PC-3 (cell line): Measurements from ENCODE around the gene PDZD2. TPM values are rescaled to one million over a fixed set of nuclear protein-coding genes. Genes with fewer than 3 reads are reported as not detected.

ENCODE experiments used
- ATAC-seq: fragments of 200-7000 bp; cut with Tn5 transposase; 2 replicates; pipeline ENCODE4 v1.9.1; 2020; ENCODE audit warnings: mild to moderate bottlenecking, moderate library complexity
- BruUV-seq: library from RNA; stranded (reverse); fragments of 400-500 nt; replicated peaks from 2 replicates; lab custom pipeline; 2021; lab: Mats Ljungman, UMichigan
- CTCF ChIA-PET: fragments of 300-600 bp; sonication (Branson Sonifier 250); formaldehyde crosslinking; loops from one replicate; lab custom pipeline; 2022; ENCODE audit warnings: antibody characterized with exemption; lab: Charles Lee
- POLR2A ChIA-PET: fragments of 300-600 bp; sonication (Branson Sonifier 250); formaldehyde crosslinking; loops from one replicate; lab custom pipeline; 2022; ENCODE audit warnings: antibody characterized with exemption; ENCODE audit not compliant: unreplicated experiment; lab: Charles Lee
- DNase-seq: peaks from one replicate; pipeline ENCODE4 v3.0.0-alpha.2; 2015
- H2AFZ ChIP-seq: fragments of 300-600 bp; sonication (generic); 2 replicates; pipeline ENCODE4 v1.6.0; 2016; ENCODE audit warnings: antibody characterized with exemption, low read length
- H3F3A ChIP-seq: fragments of 300-600 bp; sonication (generic); one replicate; pipeline ENCODE4 v1.6.0; 2017; ENCODE audit warnings: antibody characterized with exemption, low read length, control low read depth, mild to moderate bottlenecking; ENCODE audit not compliant: unreplicated experiment
- H3K27ac ChIP-seq: fragments of 300-600 bp; sonication (generic); 2 replicates; pipeline ENCODE4 v1.5.1; 2016; ENCODE audit warnings: mild to moderate bottlenecking, low read length
- H3K27me3 ChIP-seq: fragments of 300-600 bp; sonication (generic); 2 replicates; pipeline ENCODE4 v1.6.1; 2016; ENCODE audit warnings: low read length, mixed read lengths
- H3K36me3 ChIP-seq: fragments of 300-600 bp; sonication (generic); 2 replicates; pipeline ENCODE4 v1.6.1; 2016; ENCODE audit warnings: low read depth, mixed run types, low read length, mixed read lengths
- H3K4me1 ChIP-seq: fragments of 300-600 bp; sonication (generic); 2 replicates; pipeline ENCODE4 v1.5.1; 2016; ENCODE audit warnings: low read length; ENCODE audit not compliant: insufficient read depth
- H3K4me2 ChIP-seq: fragments of 300-600 bp; sonication (generic); 2 replicates; pipeline ENCODE4 v1.6.0; 2016; ENCODE audit warnings: low read length
- H3K4me3 ChIP-seq: fragments of 300-600 bp; sonication (generic); 2 replicates; pipeline ENCODE4 v1.5.1; 2016; ENCODE audit warnings: mild to moderate bottlenecking, low read length, mixed read lengths
- H3K79me2 ChIP-seq: fragments of 300-600 bp; sonication (generic); 2 replicates; pipeline ENCODE4 v1.6.1; 2017; ENCODE audit warnings: low read length, mixed read lengths
- H3K9ac ChIP-seq: fragments of 300-600 bp; sonication (generic); 2 replicates; pipeline ENCODE4 v1.6.0; 2016; ENCODE audit warnings: mild to moderate bottlenecking, low read length
- H3K9me2 ChIP-seq: fragments of 300-600 bp; sonication (generic); replicated peaks from 2 replicates; pipeline ENCODE4 v1.6.1; 2016; ENCODE audit warnings: mixed run types, low read length, mixed read lengths
- H3K9me3 ChIP-seq: fragments of 300-600 bp; sonication (generic); 2 replicates; pipeline ENCODE4 v1.6.1; 2016; ENCODE audit warnings: low read length, mixed read lengths
- H4K20me1 ChIP-seq: fragments of 300-600 bp; sonication (generic); 2 replicates; pipeline ENCODE4 v1.6.1; 2016; ENCODE audit warnings: low read length, mixed read lengths
- CTCF ChIP-seq: fragments of 300-600 bp; sonication (generic); conservative IDR thresholded peaks from 2 replicates; pipeline ENCODE4 v1.5.1; 2017; ENCODE audit warnings: antibody characterized with exemption, low read depth, mild to moderate bottlenecking, low read length
- EZH2 ChIP-seq: fragments of 300-600 bp; sonication (generic); IDR thresholded peaks from one replicate; pipeline ENCODE4 v1.6.1; 2017; ENCODE audit warnings: antibody characterized with exemption, mild to moderate bottlenecking, low read length; ENCODE audit not compliant: unreplicated experiment
- EZH2phosphoT487 ChIP-seq: fragments of 300-600 bp; sonication (generic); IDR thresholded peaks from 2 replicates; pipeline ENCODE4 v1.6.1; 2018; ENCODE audit warnings: mild to moderate bottlenecking, antibody characterized with exemption, low read length, borderline replicate concordance
- intact Hi-C: fragments of 100-400 bp; cut with micrococcal nuclease; formaldehyde crosslinking; loops from 2 replicates; pipeline ENCODE4 v1.9.0; 2023
- total RNA-seq: library from RNA; depleted of rRNA; stranded (reverse); fragments of >200 nt; gene quantifications from 2 replicates; pipeline ENCODE4 v1.2.3, GENCODE V29; 2014

Gene PDZD2
- total RNA-seq, 1 experiment from 2014 or later, result 2.0 TPM

GRCh38 chr5:31767335-31768031, 128.6 kb downstream of the PDZD2 start:
- no peak overlapping the region for H2AFZ ChIP-seq
- H3K9ac ChIP-seq, result no peak overlapping the region
- ChIA-PET POLR2A (no interaction called here), CTCF (no interaction called here)
- no peaks in the 10 kb centered on the region for H3F3A ChIP-seq
- DNase-seq, result no peak
- H3K4me2 ChIP-seq, result no peak overlapping the region
- no TSS peak for BruUV-seq
- H3K4me1 ChIP-seq, result no peaks in the 10 kb centered on the region
- TF ChIP-seq EZH2phosphoT487 (no peak), CTCF (no peak), EZH2 (no peak)
- H3K9me3 ChIP-seq, result no peaks in the 10 kb centered on the region
- H3K27ac ChIP-seq, result no peak overlapping the region
- H4K20me1 ChIP-seq, result no peaks in the 10 kb centered on the region
- H3K79me2 ChIP-seq, result no peaks in the 10 kb centered on the region
- H3K9me2 ChIP-seq, result no peaks in the 10 kb centered on the region
- H3K36me3 ChIP-seq, result no peaks in the 10 kb centered on the region
- ATAC-seq, result no peak
- H3K27me3 ChIP-seq, result peaks cover 64% of the 10 kb centered on the region
- H3K4me3 ChIP-seq, result no peak overlapping the region
- intact Hi-C loops, result no loop called here

- no peak overlapping the region for H3K4me2 ChIP-seq
- peaks cover 66% of the 10 kb centered on the region for H3K27me3 ChIP-seq
- TF ChIP-seq EZH2 (no peak), CTCF (no peak), EZH2phosphoT487 (no peak)
- H3K36me3 ChIP-seq, result no peaks in the 10 kb centered on the region
- ChIA-PET POLR2A (no interaction called here), CTCF (interaction anchor here (0.7 kb wide), 1 partner anchor 175 kb away, joined by 3 read pairs; no protein-coding TSS in a partner anchor)
- ATAC-seq (no peak), DNase-seq (no peak)
- no peaks in the 10 kb centered on the region for H3F3A ChIP-seq
- H3K9me2 ChIP-seq, result no peaks in the 10 kb centered on the region
- no peaks in the 10 kb centered on the region for H3K79me2 ChIP-seq
- no peak overlapping the region for H3K27ac ChIP-seq
- H3K4me1 ChIP-seq, result no peaks in the 10 kb centered on the region
- no peaks in the 10 kb centered on the region for H3K9me3 ChIP-seq
- H2AFZ ChIP-seq, result no peak overlapping the region
- no peaks in the 10 kb centered on the region for H4K20me1 ChIP-seq
- H3K9ac ChIP-seq, result no peak overlapping the region
- BruUV-seq, result no TSS peak
- H3K4me3 ChIP-seq, result no peak overlapping the region
- intact Hi-C loops, result no loop called here
These were observed 129.1 kb downstream of the PDZD2 start for GRCh38 chr5:31768046-31768445.

- DNase-seq (no peak), ATAC-seq (no peak)
- no peaks in the 10 kb centered on the region for H3F3A ChIP-seq
- BruUV-seq, result no TSS peak
- CTCF ChIA-PET, result no interaction called here
- no peaks in the 10 kb centered on the region for H4K20me1 ChIP-seq
- H3K4me1 ChIP-seq, result no peaks in the 10 kb centered on the region
- intact Hi-C loops, result no loop called here
- no peaks in the 10 kb centered on the region for H3K9me2 ChIP-seq
- no peaks in the 10 kb centered on the region for H3K9me3 ChIP-seq
- H2AFZ ChIP-seq, result no peak overlapping the region
- H3K27me3 ChIP-seq, result peaks cover 64% of the 10 kb centered on the region
- TF ChIP-seq CTCF (peak; percentile 40; the same call in 1 of the 2 replicates), EZH2phosphoT487 (no peak)
- no peak overlapping the region for H3K4me2 ChIP-seq
- no peaks in the 10 kb centered on the region for H3K36me3 ChIP-seq
- no peak overlapping the region for H3K4me3 ChIP-seq
- H3K27ac ChIP-seq, result no peak overlapping the region
- POLR2A ChIA-PET, result no interaction called here
- H3K79me2 ChIP-seq, result no peaks in the 10 kb centered on the region
- H3K9ac ChIP-seq, result no peak overlapping the region
These were observed 129.9 kb downstream of the PDZD2 start for GRCh38 chr5:31768784-31769183.
